Thoracic aorta (tissue), 2 donors: Measurements from ENCODE around the gene SF3A2. TPM values are rescaled to one million over a fixed set of nuclear protein-coding genes. Genes with fewer than 3 reads are reported as not detected.

Experiments
- ATAC-seq: fragments of 150-250 bp; one replicate; pipeline ENCODE4 v1.8.0; 2017; ENCODE audit warnings: low read depth; ENCODE audit not compliant: insufficient number of reproducible peaks, low FRiP score
- DNase-seq: peaks from one replicate; pipeline ENCODE4 v3.0.0-alpha.2; 2020; ENCODE audit warnings: low spot score
- H3K27ac ChIP-seq, 2 donors: fragments of 200-600 bp; sonication (generic); 1 replicate in 1 of 2; 2 replicates in 1 of 2; pipeline ENCODE4 v1.5.1; 2016; ENCODE audit warnings: mild to moderate bottlenecking in 2 of 2, moderate library complexity in 2 of 2
- H3K27me3 ChIP-seq: fragments of 200-600 bp; sonication (generic); replicated peaks from 2 replicates; pipeline ENCODE4 v1.6.0; 2016; ENCODE audit warnings: mild to moderate bottlenecking; ENCODE audit not compliant: insufficient read depth
- H3K36me3 ChIP-seq: fragments of 200-600 bp; sonication (generic); one replicate; pipeline ENCODE4 v1.5.1; 2016
- H3K4me1 ChIP-seq, 2 donors: fragments of 200-600 bp; sonication (generic); 1 replicate in 1 of 2; 2 replicates in 1 of 2; pipeline versions ENCODE4 v1.5.1 to v1.6.0; 2016; ENCODE audit warnings: low read depth in 2 of 2, mild to moderate bottlenecking in 1 of 2; ENCODE audit not compliant: control insufficient read depth in 1 of 2
- H3K4me3 ChIP-seq: fragments of 200-600 bp; sonication (generic); 2 replicates; pipeline ENCODE4 v1.5.1; 2016; ENCODE audit warnings: mild to moderate bottlenecking
- H3K9me3 ChIP-seq: fragments of 200-600 bp; sonication (generic); 2 replicates; pipeline ENCODE4 v1.5.1; 2016
- total RNA-seq, 2 donors: library from RNA; depleted of rRNA; stranded (reverse); fragments of >200 nt; gene quantifications; one replicate each; pipeline versions ENCODE4 v1.1.0 to v1.2.3, GENCODE V29; 2016
- TF ChIP-seq, protein P1 (sequence below): fragments of 200-600 bp; sonication (generic); IDR thresholded peaks from one replicate; pipeline ENCODE4 v1.5.1; 2019; ENCODE audit warnings: antibody characterized with exemption

SF3A2 gene
- total RNA-seq: 10 to 100 TPM; 23.8 to 43.7 TPM

DNA sequence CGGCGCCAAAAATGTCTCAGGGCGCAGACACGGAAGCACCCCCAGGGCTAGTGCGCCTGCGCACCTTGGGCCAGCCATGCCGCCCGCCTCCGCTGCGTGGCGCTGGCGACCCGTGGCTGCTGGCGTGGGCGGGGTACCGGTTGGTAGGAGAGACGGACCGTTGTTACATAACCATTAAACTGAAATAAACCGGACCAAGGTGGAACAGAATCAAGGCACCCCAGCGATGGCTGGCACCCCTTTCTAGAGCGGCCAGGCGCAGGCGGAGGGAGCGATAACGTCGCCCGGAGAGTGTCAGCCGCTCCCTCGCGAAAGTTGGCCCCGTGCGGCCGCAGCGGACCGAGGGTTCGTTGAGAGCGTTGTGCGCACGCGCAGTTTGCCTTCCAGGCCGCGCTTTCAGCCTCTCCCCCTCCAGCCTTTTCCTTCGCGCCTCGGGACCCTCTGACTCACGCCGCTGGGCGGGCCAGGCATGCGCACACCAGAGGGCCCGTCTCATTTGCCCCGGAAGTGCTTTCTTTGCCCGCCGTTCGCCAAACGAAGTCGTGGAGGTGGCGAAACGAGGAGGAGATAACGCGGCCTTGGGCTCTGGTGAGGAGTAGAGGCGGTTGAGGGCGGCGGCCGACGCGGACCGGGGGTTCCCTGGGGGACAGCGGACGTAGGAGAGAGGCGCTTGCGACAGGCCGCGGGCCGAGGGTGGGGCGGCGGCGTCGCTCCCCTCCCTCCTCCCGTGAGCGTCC, at the start of gene SF3A2, which contains the start of gene PLEKHJ1:
TSS of gene SF3A2 (plus strand) at position 511 of the 737 bp plus-strand sequence. CDS start 6,595 bp downstream, outside the sequence.
TSS of gene PLEKHJ1 (minus strand) at position 16 of the 737 bp plus-strand sequence. CDS start 81 bp downstream, outside the sequence.
- Histone ChIP-seq H3K4me1 (peaks cover 40 to 65% of the 10 kb centered on the region in 2 donors), H3K4me3 (peak within 1 kb of the TSS; percentile 95), H3K27me3 (no peaks in the 10 kb centered on the region), H3K9me3 (no peaks in the 10 kb centered on the region), H3K27ac (peak within 1 kb of the TSS; percentile 85 to 95), H3K36me3 (peaks cover 7% of the 10 kb centered on the region)
- TF ChIP-seq, protein P1, sequence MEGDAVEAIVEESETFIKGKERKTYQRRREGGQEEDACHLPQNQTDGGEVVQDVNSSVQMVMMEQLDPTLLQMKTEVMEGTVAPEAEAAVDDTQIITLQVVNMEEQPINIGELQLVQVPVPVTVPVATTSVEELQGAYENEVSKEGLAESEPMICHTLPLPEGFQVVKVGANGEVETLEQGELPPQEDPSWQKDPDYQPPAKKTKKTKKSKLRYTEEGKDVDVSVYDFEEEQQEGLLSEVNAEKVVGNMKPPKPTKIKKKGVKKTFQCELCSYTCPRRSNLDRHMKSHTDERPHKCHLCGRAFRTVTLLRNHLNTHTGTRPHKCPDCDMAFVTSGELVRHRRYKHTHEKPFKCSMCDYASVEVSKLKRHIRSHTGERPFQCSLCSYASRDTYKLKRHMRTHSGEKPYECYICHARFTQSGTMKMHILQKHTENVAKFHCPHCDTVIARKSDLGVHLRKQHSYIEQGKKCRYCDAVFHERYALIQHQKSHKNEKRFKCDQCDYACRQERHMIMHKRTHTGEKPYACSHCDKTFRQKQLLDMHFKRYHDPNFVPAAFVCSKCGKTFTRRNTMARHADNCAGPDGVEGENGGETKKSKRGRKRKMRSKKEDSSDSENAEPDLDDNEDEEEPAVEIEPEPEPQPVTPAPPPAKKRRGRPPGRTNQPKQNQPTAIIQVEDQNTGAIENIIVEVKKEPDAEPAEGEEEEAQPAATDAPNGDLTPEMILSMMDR: peak; percentile 94
- peak; percentile 81 for ATAC-seq
- DNase-seq: peak; percentile 85

DNA sequence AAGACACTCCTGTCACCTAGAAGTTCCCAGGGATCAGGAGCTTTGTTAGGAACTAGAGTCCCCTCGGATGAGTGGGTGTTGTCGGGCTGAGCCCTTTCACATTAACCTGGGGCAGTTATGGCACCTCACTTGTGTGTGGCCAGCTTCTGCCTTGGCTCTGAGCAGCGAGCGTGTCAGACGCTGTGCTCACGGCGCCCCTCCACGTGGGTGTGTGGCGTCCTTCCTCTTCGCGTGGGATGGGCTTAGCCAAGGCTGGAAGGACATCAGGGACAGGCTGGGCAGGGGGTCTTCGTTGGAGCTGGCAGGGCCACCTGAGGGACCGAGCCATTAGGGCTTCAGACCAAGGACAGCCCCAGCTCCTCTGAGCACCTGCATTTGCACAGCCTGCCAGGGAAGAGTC, 49.5 kb upstream of the SF3A2 start:
- Histone ChIP-seq H3K27me3 (no peaks in the 10 kb centered on the region), H3K27ac (peak overlapping the region; percentile 74 to 79), H3K4me3 (no peak overlapping the region), H3K4me1 (peaks cover 17 to 54% of the 10 kb centered on the region in 2 donors), H3K36me3 (peaks cover 11% of the 10 kb centered on the region), H3K9me3 (no peaks in the 10 kb centered on the region)
- no peak for ATAC-seq
- TF ChIP-seq, protein P1: no peak
- no peak for DNase-seq

- H3K4me1 ChIP-seq: peaks cover 17 to 38% of the 10 kb centered on the region in 2 donors
- H3K36me3 ChIP-seq: peaks cover 16% of the 10 kb centered on the region
- no peaks in the 10 kb centered on the region for H3K9me3 ChIP-seq
- ATAC-seq: no peak
- TF ChIP-seq, protein P1: no peak
- H3K27ac ChIP-seq: peak overlapping the region in 1 of 2 donors; percentile 11
- H3K27me3 ChIP-seq: no peaks in the 10 kb centered on the region
- DNase-seq: no peak
- H3K4me3 ChIP-seq: no peak overlapping the region
Measured at GRCh38 chr19:2188708-2189385, 47.8 kb upstream of the SF3A2 start.

DNA sequence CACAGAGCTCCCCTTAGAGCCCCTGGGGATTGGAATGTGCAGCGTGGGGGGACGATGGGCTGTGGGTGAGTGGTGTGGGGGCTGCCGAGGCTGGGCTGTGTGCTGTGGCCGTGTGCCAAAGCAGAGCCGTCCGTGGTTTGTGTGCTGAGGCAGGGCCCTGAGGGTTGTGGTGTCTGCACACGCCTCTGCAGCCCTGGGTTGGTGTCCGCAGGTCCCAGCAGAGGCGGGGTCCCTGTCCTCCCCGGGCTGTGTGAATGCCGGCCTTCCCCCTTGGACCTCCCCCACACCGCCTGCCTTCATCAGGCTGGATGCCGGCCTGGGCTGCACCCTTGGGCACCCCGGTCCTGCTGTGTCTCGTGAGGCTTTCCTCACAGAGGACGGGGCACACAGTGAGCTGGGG, 46.7 kb upstream of the SF3A2 start:
- no peak overlapping the region for H3K27ac ChIP-seq
- ATAC-seq: no peak
- H3K27me3 ChIP-seq: no peaks in the 10 kb centered on the region
- peaks cover 17 to 29% of the 10 kb centered on the region in 2 donors for H3K4me1 ChIP-seq
- peaks cover 25% of the 10 kb centered on the region for H3K36me3 ChIP-seq
- H3K4me3 ChIP-seq: no peak overlapping the region
- DNase-seq: no peak
- no peaks in the 10 kb centered on the region for H3K9me3 ChIP-seq
- TF ChIP-seq, protein P1: no peak

DNA sequence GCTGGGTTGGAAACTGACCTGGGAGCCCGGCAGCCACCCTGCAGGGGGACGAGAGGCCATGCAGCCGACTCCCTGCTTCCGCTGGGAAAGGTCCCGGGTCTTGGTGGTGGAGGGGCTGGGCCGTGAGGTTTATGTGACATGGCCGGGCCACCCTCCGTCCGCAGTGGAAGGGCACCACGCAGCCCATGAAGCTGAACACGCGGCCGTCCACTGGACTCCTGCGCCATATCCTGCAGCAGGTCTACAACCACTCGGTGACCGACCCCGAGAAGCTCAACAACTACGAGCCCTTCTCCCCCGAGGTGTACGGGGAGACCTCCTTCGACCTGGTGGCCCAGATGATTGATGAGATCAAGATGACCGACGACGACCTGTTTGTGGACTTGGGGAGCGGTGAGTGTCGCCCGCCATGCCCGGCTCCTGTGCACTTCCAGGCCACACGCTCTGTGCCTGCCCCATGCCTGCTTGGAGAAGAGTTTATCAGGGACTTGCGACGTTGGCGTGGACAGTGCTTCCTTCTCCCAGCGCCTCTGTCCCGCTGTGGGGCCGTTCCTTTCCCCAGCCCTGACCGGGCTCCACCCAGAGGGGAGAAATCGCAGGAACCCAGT, 45.7 kb upstream of the SF3A2 start:
- TF ChIP-seq, protein P1: no peak
- no peak for ATAC-seq

More for the DNA sequence above, 45.7 kb upstream of the SF3A2 start:
- Histone ChIP-seq H3K27me3 (no peaks in the 10 kb centered on the region), H3K9me3 (no peaks in the 10 kb centered on the region), H3K36me3 (peaks cover 30% of the 10 kb centered on the region), H3K27ac (no peak overlapping the region), H3K4me3 (no peak overlapping the region), H3K4me1 (peaks cover 12 to 20% of the 10 kb centered on the region in 2 donors)
- no peak for DNase-seq
